NK-92 (cell line): Measurements from ENCODE around the gene NUDT3.
"Not testable (repeated sequence)": the region's sequence is repeated elsewhere in the genome, so short reads cannot be mapped to it uniquely, and the experiment has no call there.

ENCODE experiments used
- DNase-seq: peaks from one replicate; lab custom pipeline; 2025; ENCODE audit not compliant: unreplicated experiment; lab: John Stamatoyannopoulos, UW

Gene NUDT3

GRCh38 chr6:34295721-34296120, 96.7 kb downstream of the NUDT3 start:
- no peak for DNase-seq

GRCh38 chr6:34292954-34293353, 99.5 kb downstream of the NUDT3 start:
- DNase-seq, result no peak

DNA sequence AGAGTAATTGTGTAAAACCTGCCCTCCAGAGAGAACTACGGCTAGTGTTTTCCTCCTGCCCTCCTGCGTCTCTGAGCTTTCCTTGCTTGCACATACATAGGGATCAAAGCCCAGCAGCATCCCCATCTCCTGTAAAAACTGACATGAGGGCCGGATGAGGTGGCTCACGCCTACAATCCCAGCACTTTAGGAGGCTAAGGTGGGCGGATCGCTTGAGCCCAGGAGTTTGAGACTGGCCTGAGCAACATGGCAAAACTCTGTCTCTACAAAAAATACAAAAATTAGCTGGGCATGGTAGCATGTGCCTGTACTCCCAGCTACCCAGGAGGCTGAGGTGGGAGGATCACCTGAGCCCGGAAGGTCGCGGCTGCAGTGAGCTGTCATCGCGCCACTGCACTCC, 103.3 kb downstream of the NUDT3 start:
- DNase-seq, result no peak

DNA sequence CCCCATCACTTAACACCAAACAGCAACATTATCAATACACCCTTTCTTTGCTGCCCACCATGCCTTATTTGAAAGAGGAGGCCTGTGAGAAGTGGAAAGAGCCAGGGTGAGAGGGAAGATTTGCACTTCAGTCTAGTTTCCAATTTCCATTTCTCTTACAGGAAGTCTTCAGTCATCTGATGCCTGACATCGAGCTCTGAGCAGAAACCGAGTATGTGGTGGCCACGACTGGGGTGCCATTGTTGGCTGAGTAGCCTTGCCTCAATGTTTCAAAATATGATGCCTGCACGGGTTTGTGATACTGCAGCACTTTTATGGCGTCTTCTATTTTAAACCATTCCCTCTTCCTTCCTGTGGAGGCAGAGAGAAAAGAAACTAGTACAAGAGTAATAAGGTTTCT, 103.9 kb downstream of the NUDT3 start:
- DNase-seq, result no peak

DNA sequence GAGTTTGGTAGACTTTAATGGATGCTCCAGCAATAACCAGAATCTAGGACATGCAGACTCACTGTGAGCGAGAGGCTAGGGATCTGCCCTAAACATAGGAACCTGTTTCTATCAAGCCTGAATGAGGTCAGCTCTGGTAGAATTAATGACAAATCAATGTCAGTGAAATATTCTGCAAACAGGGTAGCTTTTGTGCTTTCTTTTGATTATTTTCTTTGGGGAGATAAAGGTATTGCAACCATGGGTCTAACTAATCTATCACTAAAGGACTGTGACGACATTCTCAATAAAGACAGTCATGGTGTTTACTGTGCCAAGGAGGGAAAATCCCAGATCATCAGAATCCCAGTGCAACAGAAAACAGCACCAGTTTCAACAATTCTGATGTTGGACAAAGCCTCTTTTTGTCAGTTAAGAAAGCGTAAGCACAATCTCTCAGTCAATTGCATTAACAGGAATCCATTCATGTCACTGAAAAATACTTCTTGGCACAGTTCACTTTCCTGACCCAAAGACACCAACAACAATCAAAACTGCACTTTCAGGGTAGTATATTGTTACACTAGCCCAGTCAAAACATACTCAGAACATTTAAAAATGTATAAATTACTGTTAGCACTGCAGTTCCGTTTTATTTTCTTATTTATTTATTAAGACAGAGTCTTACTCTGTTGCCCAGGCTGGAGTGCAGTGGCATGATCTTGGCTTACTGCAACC, 106.9 kb downstream of the NUDT3 start:
- DNase-seq, result no peak

DNA sequence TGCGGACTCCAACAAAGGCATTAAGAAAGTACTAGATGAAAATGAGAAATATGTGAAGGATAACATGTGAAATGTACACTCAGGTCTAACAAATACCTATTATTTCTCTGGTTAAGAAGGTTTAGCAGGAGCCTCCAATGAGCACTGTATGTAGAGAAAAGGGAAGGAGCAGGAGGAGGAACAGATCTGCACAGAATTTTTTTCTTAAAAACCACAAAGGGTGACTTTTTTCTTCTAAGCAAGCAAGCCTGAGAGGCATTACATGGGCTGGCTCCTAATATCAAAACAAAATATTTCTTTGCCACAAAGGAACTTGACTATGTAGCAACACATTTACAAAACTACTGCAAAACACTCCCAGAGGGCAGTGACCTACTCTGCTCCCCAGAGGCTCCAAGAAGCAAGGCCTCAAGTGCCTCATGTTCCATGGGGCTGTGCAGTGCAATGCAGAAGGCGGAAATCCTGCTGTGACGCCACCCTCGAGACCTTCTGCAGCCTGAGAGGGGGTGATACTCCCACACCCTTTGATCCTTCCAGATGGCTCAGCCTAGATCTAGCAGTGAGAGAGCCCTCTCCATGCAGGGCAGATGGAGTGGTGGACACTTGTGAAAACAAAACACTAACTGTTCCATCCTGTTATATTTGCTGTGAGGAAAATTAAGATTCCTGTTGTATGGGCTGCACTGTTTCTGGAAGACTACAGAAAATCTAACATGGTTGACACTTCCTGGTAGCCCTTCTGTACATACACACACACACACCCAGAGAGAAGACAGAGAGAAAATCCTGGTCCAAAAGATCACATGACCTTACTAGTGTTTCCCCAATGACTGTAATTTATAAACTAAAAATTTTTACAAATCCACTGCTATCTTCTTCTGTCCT, 107.7 kb downstream of the NUDT3 start:
- DNase-seq, result no peak

- DNase-seq, result no peak
These were observed 110.7 kb downstream of the NUDT3 start for GRCh38 chr6:34281702-34282334.

GRCh38 chr6:34280216-34280615, 112.3 kb downstream of the NUDT3 start:
- DNase-seq, result no peak

DNA sequence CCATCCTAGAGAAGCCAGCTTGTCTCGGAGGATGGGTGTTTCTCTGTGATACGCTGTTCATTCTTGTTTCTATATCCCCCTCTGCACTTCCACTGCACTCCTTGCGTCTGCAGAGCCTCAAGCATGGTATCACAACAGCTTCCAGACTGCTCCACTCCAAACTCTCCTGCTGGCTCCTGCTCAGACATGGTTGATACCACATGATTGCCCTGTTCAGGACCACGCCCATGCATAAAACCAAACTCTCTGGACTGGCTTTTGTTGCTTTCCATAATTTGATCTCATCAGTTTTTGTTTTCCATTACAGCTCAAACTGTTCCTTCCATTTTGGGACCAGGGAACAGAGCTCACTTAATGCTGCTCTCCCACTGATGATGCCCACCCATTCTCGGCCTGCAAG, 113.6 kb downstream of the NUDT3 start:
- DNase-seq, result no peak

- DNase-seq, result no peak
These were observed 114.7 kb downstream of the NUDT3 start for GRCh38 chr6:34277763-34278112.

DNA sequence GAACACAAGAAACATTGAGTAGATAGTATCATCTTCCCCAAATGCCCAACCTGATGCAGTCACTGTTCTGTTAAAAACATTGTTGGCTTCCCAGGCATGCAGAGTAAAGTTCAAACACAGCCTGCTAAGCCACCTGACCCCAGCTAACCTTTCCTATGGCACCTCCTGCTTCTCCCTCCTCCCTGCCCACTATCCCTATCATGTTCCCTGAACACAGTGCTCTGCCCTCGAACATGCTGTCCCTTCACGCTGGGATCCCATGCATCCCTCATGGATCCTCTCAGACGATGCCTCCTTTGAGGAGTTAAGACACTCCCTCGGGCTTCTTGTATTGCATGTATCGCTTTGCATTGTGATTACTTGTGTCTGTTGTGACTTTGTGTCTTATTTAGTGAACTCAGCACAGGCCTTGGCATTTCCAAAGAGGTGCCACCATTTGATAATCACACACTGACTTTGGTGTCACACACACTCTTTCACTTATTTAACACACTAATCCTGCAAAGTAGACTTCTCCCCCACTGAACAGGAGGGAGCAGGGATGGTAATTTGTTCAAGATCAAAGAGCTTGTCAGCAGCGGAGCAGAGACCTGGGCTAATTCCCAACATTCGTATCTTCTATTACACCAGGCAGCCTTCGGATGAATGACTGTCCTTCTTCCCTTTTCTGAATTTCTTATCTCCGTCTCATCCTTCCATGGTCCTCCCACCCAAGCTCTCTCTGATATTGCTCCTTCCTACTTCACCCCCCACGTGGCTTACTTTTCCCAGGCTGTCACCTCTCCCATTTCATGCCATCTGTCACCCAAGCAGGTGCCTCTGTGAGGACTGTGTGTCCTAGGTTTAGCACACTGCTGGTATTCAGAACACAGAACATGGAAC, 115.3 kb downstream of the NUDT3 start:
- DNase-seq, result no peak

DNA sequence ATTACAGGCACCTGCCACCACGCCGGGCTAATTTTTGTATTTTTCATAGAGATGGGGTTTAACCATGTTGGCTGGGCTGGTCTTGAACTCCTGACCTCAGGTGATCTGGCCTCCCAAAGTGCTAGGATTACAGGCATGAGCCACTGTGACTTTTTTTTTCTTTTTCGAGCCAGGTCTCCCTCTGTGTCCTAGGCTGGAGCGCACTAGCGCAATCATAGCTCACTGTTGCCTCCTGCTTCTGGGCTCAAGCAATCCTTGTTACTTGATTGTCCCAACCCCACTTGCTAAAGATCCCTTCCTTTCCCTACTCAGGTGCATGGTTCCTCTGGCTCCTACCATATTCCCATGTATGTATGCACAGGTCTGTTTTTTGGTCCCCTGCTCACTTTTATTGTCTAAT, 116.3 kb downstream of the NUDT3 start:
- DNase-seq, result no peak

GRCh38 chr6:34275128-34275804, 117.2 kb downstream of the NUDT3 start:
- DNase-seq, result no peak

GRCh38 chr6:34274129-34274528, 118.3 kb downstream of the NUDT3 start:
- no peak for DNase-seq

DNA sequence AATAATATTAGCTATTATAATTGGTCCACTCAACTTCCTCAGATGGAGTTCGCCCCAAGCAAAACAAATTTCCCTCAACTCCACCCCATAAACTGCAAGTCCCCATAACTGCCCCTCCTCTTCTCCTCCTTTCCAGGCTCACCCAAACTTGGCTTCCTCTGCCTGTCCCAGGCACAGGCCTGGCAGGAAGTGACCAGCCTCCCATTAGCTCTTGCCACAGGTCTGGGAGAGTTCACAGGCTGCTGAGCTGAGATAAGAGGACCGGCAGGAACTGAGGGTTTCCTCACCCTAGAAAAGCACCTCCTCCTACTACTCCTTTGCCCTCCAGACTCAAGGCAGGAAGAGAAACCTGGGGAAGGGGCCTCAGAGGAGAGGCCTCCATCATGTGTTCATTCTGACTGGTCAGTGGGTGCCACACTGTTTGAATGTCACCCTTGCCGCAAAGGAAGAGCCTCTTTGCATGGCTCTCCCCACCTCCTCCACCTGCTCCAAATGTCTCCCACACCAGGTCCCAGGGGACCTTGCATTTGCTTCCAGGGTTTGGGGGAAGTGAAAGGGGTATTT, 119.1 kb downstream of the NUDT3 start:
- no peak for DNase-seq

DNA sequence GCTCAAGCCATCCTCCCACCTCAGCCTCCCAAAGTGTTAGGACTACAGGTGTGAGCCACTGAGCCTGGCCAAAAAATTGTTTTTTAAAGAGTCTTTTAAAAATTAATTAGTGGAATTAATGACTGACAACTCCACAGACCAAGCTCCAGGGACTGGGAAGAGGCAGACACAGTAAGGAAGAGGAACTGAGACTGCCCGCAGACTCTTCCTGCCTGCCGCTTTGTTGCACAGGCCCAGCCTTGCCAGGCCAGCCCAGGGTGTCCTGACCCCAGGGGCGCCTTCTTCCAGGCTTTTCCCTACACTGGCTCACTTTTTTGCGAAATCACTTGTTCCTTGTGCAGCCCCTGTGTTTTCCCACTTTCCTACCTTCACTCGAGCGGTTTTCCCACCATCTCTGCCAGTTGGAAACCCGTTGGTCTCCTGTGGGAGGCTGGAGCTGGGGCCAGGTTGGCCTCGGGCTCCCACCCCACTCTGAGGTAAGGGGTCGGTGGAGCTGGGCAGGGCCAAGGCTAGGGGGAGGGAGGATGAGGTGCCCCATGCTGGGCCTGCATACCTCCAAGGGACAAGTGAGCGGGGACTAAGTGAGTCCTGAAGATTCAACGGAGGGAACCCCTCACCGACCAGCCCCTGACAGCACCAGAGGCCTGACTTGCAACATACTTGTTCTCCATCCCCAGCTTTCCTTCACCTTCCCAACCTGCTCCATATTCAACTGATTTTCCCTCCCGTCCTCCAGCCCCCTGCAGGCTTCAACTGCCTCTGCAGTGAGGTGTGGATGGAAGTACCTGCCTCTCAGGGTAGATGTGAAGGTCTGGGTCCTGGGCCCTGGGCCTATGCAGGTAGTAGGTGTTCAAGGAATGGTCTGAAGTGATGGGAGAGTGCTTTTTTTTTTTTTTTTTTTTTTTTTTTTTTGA, 120.2 kb downstream of the NUDT3 start:
- no peak for DNase-seq

DNA sequence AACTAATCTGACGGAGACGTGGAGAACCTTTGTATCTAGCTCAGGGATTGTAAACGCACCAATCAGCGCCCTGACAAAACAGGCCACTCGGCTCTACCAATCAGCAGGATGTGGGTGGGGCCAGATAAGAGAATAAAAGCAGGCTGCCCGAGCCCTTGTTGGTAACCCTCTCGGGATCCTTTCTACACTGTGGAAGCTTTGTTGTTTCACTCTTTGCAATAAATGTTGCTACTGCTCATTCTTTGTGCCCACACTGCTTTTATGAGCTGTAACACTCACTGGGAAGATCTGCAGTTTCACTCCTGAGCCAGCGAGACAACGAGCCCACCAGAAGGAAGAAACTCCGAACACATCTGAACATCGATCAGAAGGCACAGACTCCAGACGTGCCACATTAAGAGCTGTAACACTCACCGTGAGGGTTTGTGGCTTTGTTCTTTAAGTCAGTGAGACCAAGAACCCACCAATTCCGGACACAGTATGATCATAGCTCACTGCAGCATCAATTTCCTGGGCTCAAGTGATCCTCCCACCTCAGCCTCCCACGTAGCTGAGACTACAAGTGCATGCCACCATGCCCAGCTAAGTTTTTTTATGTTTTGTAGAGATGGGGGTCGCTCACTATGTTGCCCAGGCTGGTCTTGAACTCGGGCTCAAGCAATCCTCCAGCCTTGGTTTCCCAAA, 122.7 kb downstream of the NUDT3 start:
- not testable (repeated sequence) for DNase-seq

GRCh38 chr6:34269132-34269531, 123.3 kb downstream of the NUDT3 start:
- not testable (repeated sequence) for DNase-seq

DNA sequence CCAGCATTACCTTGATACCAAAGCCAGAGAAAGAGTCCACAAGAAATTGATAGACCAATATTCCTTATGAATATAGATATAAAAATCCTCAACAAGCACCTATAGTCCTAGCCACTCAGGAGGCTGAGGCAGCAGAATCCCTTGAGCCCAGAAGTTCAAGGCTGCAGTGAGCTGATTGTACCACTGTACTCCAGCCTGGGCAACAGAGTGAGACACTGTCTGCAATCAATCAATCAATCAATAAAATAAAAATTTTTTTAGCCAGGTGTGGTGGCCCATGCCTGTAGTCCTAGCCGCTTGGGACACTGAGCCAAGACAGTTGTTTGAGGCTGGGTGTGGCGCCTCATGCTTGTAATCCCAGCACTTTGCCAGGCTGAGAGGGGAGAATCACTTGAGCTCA, 124.7 kb downstream of the NUDT3 start:
- DNase-seq, result no peak
